Mesothelial cell of epicardium (in vitro differentiated cells): ENCODE measurements around the gene ANAPC16. TPM values are rescaled to one million over a fixed set of nuclear protein-coding genes. Genes with fewer than 3 reads are reported as not detected.
"Not testable (repeated sequence)": the region's sequence is repeated elsewhere in the genome, so short reads cannot be mapped to it uniquely, and the experiment has no call there.

Experiments
- DNase-seq, 2 experiments: peaks; one replicate each; pipeline ENCODE4 v3.0.0; 2021; ENCODE audit warnings: low spot score in 2 of 2; ENCODE audit not compliant: unreplicated experiment in 2 of 2
- H3K27ac Mint-ChIP-seq: 2 replicates; pipeline ENCODE4 v1.8.0; 2021; ENCODE audit warnings: mixed read lengths
- H3K27me3 Mint-ChIP-seq: 2 replicates; pipeline ENCODE4 v1.8.0; 2021; ENCODE audit warnings: low read depth, mixed read lengths
- H3K36me3 Mint-ChIP-seq: 2 replicates; pipeline ENCODE4 v1.8.0; 2021; ENCODE audit warnings: mixed read lengths
- H3K4me1 Mint-ChIP-seq: 2 replicates; pipeline ENCODE4 v1.8.0; 2021; ENCODE audit warnings: mixed read lengths
- H3K4me3 Mint-ChIP-seq: 2 replicates; pipeline ENCODE4 v1.8.0; 2021; ENCODE audit warnings: mild to moderate bottlenecking, moderate library complexity, mixed read lengths
- H3K9me3 Mint-ChIP-seq: 2 replicates; pipeline ENCODE4 v1.8.0; 2021; ENCODE audit warnings: mixed read lengths
- total RNA-seq: library from RNA; stranded (reverse); gene quantifications from 3 replicates; pipeline ENCODE4 v1.2.1, GENCODE V29; 2021
- TF ChIP-seq, protein P1 (sequence below): fragments of 200-600 bp; sonication (generic); IDR thresholded peaks from one replicate; pipeline ENCODE4 v1.5.0; 2021; ENCODE audit warnings: antibody characterized with exemption; ENCODE audit not compliant: unreplicated experiment

The ANAPC16 gene
- total RNA-seq, 1 donor from 2014 or later = 80.5 TPM

- H3K27ac Mint-ChIP-seq = peak overlapping the region; percentile 93
- no peak for DNase-seq
- no peaks in the 10 kb centered on the region for H3K27me3 Mint-ChIP-seq
- H3K4me1 Mint-ChIP-seq = peaks cover 74% of the 10 kb centered on the region
- TF ChIP-seq, protein P1, sequence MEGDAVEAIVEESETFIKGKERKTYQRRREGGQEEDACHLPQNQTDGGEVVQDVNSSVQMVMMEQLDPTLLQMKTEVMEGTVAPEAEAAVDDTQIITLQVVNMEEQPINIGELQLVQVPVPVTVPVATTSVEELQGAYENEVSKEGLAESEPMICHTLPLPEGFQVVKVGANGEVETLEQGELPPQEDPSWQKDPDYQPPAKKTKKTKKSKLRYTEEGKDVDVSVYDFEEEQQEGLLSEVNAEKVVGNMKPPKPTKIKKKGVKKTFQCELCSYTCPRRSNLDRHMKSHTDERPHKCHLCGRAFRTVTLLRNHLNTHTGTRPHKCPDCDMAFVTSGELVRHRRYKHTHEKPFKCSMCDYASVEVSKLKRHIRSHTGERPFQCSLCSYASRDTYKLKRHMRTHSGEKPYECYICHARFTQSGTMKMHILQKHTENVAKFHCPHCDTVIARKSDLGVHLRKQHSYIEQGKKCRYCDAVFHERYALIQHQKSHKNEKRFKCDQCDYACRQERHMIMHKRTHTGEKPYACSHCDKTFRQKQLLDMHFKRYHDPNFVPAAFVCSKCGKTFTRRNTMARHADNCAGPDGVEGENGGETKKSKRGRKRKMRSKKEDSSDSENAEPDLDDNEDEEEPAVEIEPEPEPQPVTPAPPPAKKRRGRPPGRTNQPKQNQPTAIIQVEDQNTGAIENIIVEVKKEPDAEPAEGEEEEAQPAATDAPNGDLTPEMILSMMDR = no peak
- H3K4me3 Mint-ChIP-seq = no peak overlapping the region
- H3K36me3 Mint-ChIP-seq = no peaks in the 10 kb centered on the region
- no peaks in the 10 kb centered on the region for H3K9me3 Mint-ChIP-seq
Observed at GRCh38 chr10:72248468-72249151, 32.8 kb downstream of the ANAPC16 start.

DNA sequence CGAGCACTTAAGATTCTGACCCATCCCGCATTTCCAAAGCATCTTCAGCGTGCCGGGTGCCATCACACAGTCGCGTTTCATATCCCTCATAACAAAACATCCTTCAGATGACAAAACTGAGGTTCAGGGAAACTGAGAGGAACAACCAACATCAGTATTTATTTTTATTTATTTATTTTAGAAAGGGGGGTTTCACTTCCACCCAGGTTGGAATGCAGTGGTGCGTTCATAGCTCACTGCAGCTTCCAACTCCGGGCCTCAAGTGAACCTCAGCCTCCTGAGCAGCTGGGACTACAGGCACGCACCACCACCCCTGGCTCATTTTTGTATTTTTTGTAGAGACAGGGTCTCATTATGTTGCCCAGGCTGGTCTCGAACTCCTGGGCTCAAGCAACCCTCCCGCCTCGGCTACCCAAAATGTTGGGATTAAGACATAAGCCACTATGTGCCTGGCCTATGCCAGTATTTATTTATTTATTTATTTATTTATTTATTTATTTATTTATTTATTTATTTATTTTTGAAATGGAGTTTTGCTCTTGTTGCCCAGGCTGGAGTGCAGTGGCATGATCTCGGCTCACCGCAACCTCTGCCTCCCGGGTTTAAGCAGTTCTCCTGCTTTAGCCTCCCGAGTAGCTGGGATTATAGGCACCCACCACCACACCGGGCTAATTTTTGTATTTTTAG, 33.5 kb downstream of the ANAPC16 start:
- not testable (repeated sequence) for DNase-seq, H3K9me3 Mint-ChIP-seq, H3K27me3 Mint-ChIP-seq, H3K36me3 Mint-ChIP-seq, H3K4me3 Mint-ChIP-seq
- H3K4me1 Mint-ChIP-seq = peaks cover 69% of the 10 kb centered on the region
- H3K27ac Mint-ChIP-seq = peak overlapping the region; percentile 93

- Mint-ChIP-seq H3K4me1 (peaks cover 69% of the 10 kb centered on the region), H3K27ac (peak overlapping the region; percentile 90), H3K27me3 (no peaks in the 10 kb centered on the region), H3K36me3 (no peaks in the 10 kb centered on the region), H3K4me3 (no peak overlapping the region), H3K9me3 (no peaks in the 10 kb centered on the region)
- no peak for DNase-seq
- TF ChIP-seq, protein P1 = no peak
Observed at GRCh38 chr10:72250666-72251065, 34.9 kb downstream of the ANAPC16 start.

- no peak overlapping the region for H3K4me3 Mint-ChIP-seq
- H3K36me3 Mint-ChIP-seq = no peaks in the 10 kb centered on the region
- no peaks in the 10 kb centered on the region for H3K9me3 Mint-ChIP-seq
- H3K27me3 Mint-ChIP-seq = no peaks in the 10 kb centered on the region
- TF ChIP-seq, protein P1 = no peak
- H3K4me1 Mint-ChIP-seq = peaks cover 66% of the 10 kb centered on the region
- no peak for DNase-seq
- peak overlapping the region; percentile 39 for H3K27ac Mint-ChIP-seq
Observed at GRCh38 chr10:72251635-72252034, 35.8 kb downstream of the ANAPC16 start.

DNA sequence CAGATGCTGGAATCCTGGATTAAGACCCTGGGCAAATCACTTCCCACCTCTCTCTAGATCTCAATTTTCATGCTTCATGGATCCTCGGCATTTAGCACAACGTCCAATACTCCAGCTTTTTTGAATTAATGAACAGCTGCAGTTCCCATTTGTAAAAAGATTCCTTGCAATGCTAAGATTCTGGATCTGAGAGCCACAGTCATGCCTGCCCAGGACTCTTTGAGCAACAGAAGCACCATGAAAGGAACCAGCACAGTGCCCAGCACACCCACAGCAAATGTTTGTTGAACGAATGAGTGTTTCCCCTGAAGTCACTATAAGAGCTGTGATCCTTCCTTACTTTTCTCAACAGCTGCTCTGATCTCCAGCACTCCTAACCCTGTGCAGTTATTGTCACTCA, 37.2 kb downstream of the ANAPC16 start:
- Mint-ChIP-seq H3K9me3 (no peaks in the 10 kb centered on the region), H3K4me3 (no peak overlapping the region), H3K36me3 (no peaks in the 10 kb centered on the region), H3K27me3 (no peaks in the 10 kb centered on the region), H3K27ac (peak overlapping the region; percentile 85), H3K4me1 (peaks cover 63% of the 10 kb centered on the region)
- DNase-seq = no peak
- TF ChIP-seq, protein P1 = no peak

- TF ChIP-seq, protein P1 = no peak
- DNase-seq = no peak
- Mint-ChIP-seq H3K36me3 (no peaks in the 10 kb centered on the region), H3K4me3 (no peak overlapping the region), H3K9me3 (no peaks in the 10 kb centered on the region), H3K27me3 (no peaks in the 10 kb centered on the region), H3K4me1 (peaks cover 59% of the 10 kb centered on the region), H3K27ac (peak overlapping the region; percentile 85)
Observed at GRCh38 chr10:72253578-72253977, 37.8 kb downstream of the ANAPC16 start.
